OCI-LY1 (cell line): ENCODE measurements around the gene LRMDA.

ENCODE experiments used
- CTCF ChIP-seq: fragments of 200-600 bp; sonication (generic), shearing (Covaris generic); IDR thresholded peaks from 2 replicates; pipeline ENCODE4 v1.5.1; 2017; ENCODE audit warnings: mild to moderate bottlenecking, antibody characterized with exemption, low read length, moderate library complexity, mixed read lengths
- EZH2 ChIP-seq: fragments of 200-600 bp; sonication (generic), shearing (Covaris generic); IDR thresholded peaks from 2 replicates; pipeline ENCODE4 v1.8.0; 2017; ENCODE audit warnings: borderline replicate concordance, mixed run types, mild to moderate bottlenecking, antibody characterized with exemption, low read length, moderate library complexity, mixed read lengths

- no peak for TF ChIP-seq EZH2
- no peak for TF ChIP-seq CTCF
Observed at GRCh38 chr10:75887369-75887768, 455.9 kb downstream of the LRMDA start.
